CD14-positive monocyte (primary cell): Measurements from ENCODE around the gene TPST1. TPM values are rescaled to one million over a fixed set of nuclear protein-coding genes. Genes with fewer than 3 reads are reported as not detected.

Experiments
- DNase-seq, 3 donors: peaks; one replicate each; pipeline ENCODE4 v3.0.0-alpha.2; 2011 to 2022
- H2AFZ ChIP-seq: 2 replicates; pipeline ENCODE4 v1.6.0; 2012; ENCODE audit warnings: mild to moderate bottlenecking, low read depth, low read length, inconsistent platforms; ENCODE audit not compliant: insufficient read depth, poor library complexity, severe bottlenecking
- H3K27ac ChIP-seq, 2 donors: 1 replicate in 1 of 2; 2 replicates in 1 of 2; pipeline ENCODE4 v1.5.1; 2012 to 2013; ENCODE audit warnings: low read length in 2 of 2, control low read depth in 1 of 2, inconsistent platforms in 1 of 2, low read depth in 1 of 2, mild to moderate bottlenecking in 1 of 2
- H3K27me3 ChIP-seq, 2 donors: one replicate each; pipeline versions ENCODE4 v1.6.0 to v1.6.1; 2011 to 2013; ENCODE audit warnings: low read length in 2 of 2; ENCODE audit not compliant: control insufficient read depth in 2 of 2, insufficient read depth in 2 of 2
- H3K36me3 ChIP-seq, 2 donors: replicated peaks in 1 of 2; 1 replicate in 1 of 2; 2 replicates in 1 of 2; pipeline versions ENCODE4 v1.5.1 to v1.6.1; 2012 to 2013; ENCODE audit warnings: low read length in 2 of 2, control low read depth in 1 of 2, inconsistent platforms in 1 of 2, mild to moderate bottlenecking in 1 of 2; ENCODE audit not compliant: insufficient read depth in 2 of 2, control insufficient read depth in 1 of 2
- H3K4me1 ChIP-seq, 2 donors: 1 replicate in 1 of 2; 2 replicates in 1 of 2; pipeline versions ENCODE4 v1.5.1 to v1.6.1; 2012 to 2013; ENCODE audit warnings: low read length in 2 of 2, control low read depth in 1 of 2, inconsistent platforms in 1 of 2, mild to moderate bottlenecking in 1 of 2, moderate library complexity in 1 of 2; ENCODE audit not compliant: insufficient read depth in 2 of 2, control insufficient read depth in 1 of 2
- H3K4me2 ChIP-seq: replicated peaks from 2 replicates; pipeline ENCODE3; 2012; ENCODE audit warnings: low read length, moderate library complexity, mild to moderate bottlenecking; ENCODE audit not compliant: poor library complexity, severe bottlenecking; ENCODE audit errors: extremely low read depth
- H3K4me3 ChIP-seq, 3 experiments: fragments of 200-600 bp in 1 of 3; sonication (generic) in 1 of 3; replicated peaks in 1 of 3; 1 replicate in 2 of 3; 2 replicates in 1 of 3; pipeline ENCODE4 v1.5.1; 2011 to 2013; ENCODE audit warnings: low read length in 3 of 3, mild to moderate bottlenecking in 3 of 3, control low read depth in 2 of 3, low read depth in 2 of 3, inconsistent platforms in 1 of 3, moderate library complexity in 1 of 3
- H3K79me2 ChIP-seq: 2 replicates; pipeline ENCODE4 v1.6.0; 2012; ENCODE audit warnings: mild to moderate bottlenecking, control low read depth, inconsistent platforms, low read length, moderate library complexity; ENCODE audit not compliant: insufficient read depth
- H3K9ac ChIP-seq: 2 replicates; pipeline ENCODE4 v1.6.0; 2017; ENCODE audit warnings: low read length, mild to moderate bottlenecking; ENCODE audit not compliant: insufficient read depth, poor library complexity, severe bottlenecking
- H3K9me3 ChIP-seq, 2 donors: replicated peaks in 1 of 2; 1 replicate in 1 of 2; 2 replicates in 1 of 2; pipeline versions ENCODE4 v1.5.1 to v1.6.1; 2012 to 2013; ENCODE audit warnings: low read length in 2 of 2, control low read depth in 1 of 2; ENCODE audit not compliant: control insufficient read depth in 1 of 2, insufficient read depth in 1 of 2
- H4K20me1 ChIP-seq: 2 replicates; pipeline ENCODE4 v1.6.0; 2012; ENCODE audit warnings: mild to moderate bottlenecking, low read length, control low read depth, moderate library complexity; ENCODE audit not compliant: insufficient read depth
- H3K27ac Mint-ChIP-seq, 7 donors: one replicate each; pipeline ENCODE4 v1.8.0; 2020; ENCODE audit warnings: mild to moderate bottlenecking in 7 of 7, mixed read lengths in 7 of 7, moderate library complexity in 6 of 7, inconsistent platforms in 2 of 7
- H3K27me3 Mint-ChIP-seq, 3 donors: one replicate each; pipeline ENCODE4 v1.8.0; 2021 to 2022; ENCODE audit warnings: low read depth in 3 of 3, mild to moderate bottlenecking in 3 of 3, mixed read lengths in 3 of 3, moderate library complexity in 3 of 3, inconsistent platforms in 1 of 3
- H3K36me3 Mint-ChIP-seq, 2 donors: one replicate each; pipeline ENCODE4 v1.8.0; 2020; ENCODE audit warnings: mixed read lengths in 2 of 2, inconsistent platforms in 1 of 2, mild to moderate bottlenecking in 1 of 2
- H3K4me1 Mint-ChIP-seq: one replicate; pipeline ENCODE4 v1.8.0; 2020; ENCODE audit warnings: mild to moderate bottlenecking, mixed read lengths
- H3K4me3 Mint-ChIP-seq, 2 donors: one replicate each; pipeline ENCODE4 v1.8.0; 2020; ENCODE audit warnings: mild to moderate bottlenecking in 2 of 2, mixed read lengths in 2 of 2, moderate library complexity in 1 of 2
- H3K9me3 Mint-ChIP-seq, 7 donors: one replicate each; pipeline ENCODE4 v1.8.0; 2020 to 2022; ENCODE audit warnings: mixed read lengths in 7 of 7, mild to moderate bottlenecking in 6 of 7, moderate library complexity in 6 of 7, inconsistent platforms in 2 of 7
- CTCF ChIP-seq: fragments of 200-600 bp; IDR thresholded peaks from one replicate; pipeline ENCODE4 v1.8.0; 2022; ENCODE audit warnings: antibody characterized with exemption, mild to moderate bottlenecking
- WGBS: methylation state at CpG from one replicate; pipeline ENCODE4 v1.1.5; 2013; ENCODE audit warnings: missing lambda C conversion rate; ENCODE audit not compliant: insufficient coverage; 5-methylcytosine and 5-hydroxymethylcytosine counted together
- intact Hi-C, 2 donors: fragments of 100-400 bp; cut with micrococcal nuclease; formaldehyde crosslinking; loops; one replicate each; pipeline versions ENCODE4 v1.15.0 to v1.15.1; 2023
- polyA plus RNA-seq, 3 donors: library from polyadenylated mRNA; depleted of rRNA in 1 of 3; unstranded in 2 of 3; stranded (reverse) in 1 of 3; fragments of 300-500 nt in 2 of 3; fragments of >200 nt in 1 of 3; fragmentation: Illumina TruSeq in 2 of 3; gene quantifications; 1 replicate in 2 of 3; 2 replicates in 1 of 3; pipeline ENCODE4 v1.2.3, GENCODE V29; 2012 to 2021

TPST1 gene
- polyA plus RNA-seq, 3 donors, result 0.54 to 4.8 (median 4.2) TPM

GRCh38 chr7:66352071-66352470 lies 146.9 kb downstream of the TPST1 start:
- H4K20me1 ChIP-seq, result no peaks in the 10 kb centered on the region
- no CpG with 5 or more reads among the region's 4 CpGs for WGBS
- H2AFZ ChIP-seq, result peak overlapping the region; percentile 52
- no peak overlapping the region for H3K9ac ChIP-seq
- H3K4me3 Mint-ChIP-seq, result no peak overlapping the region
- peaks cover 22% of the 10 kb centered on the region for H3K4me1 Mint-ChIP-seq
- no peak overlapping the region for H3K27ac ChIP-seq
- no peaks in the 10 kb centered on the region for H3K27me3 ChIP-seq
- no peak for DNase-seq
- intact Hi-C loops, result no loop called here
- no peak overlapping the region for H3K4me2 ChIP-seq
- H3K79me2 ChIP-seq, result no peaks in the 10 kb centered on the region
- H3K27me3 Mint-ChIP-seq, result peaks cover 0 to 5% (median 2%) of the 10 kb centered on the region in 3 donors
- H3K9me3 Mint-ChIP-seq, result peaks cover 0 to 2% (median 0%) of the 10 kb centered on the region in 7 donors
- H3K36me3 ChIP-seq, result no peaks in the 10 kb centered on the region
- TF ChIP-seq CTCF, result no peak
- H3K4me1 ChIP-seq, result peaks cover 15 to 20% of the 10 kb centered on the region in 2 donors
- no peaks in the 10 kb centered on the region for H3K36me3 Mint-ChIP-seq
- no peaks in the 10 kb centered on the region for H3K9me3 ChIP-seq
- no peak overlapping the region for H3K4me3 ChIP-seq
- no peak overlapping the region for H3K27ac Mint-ChIP-seq

DNA sequence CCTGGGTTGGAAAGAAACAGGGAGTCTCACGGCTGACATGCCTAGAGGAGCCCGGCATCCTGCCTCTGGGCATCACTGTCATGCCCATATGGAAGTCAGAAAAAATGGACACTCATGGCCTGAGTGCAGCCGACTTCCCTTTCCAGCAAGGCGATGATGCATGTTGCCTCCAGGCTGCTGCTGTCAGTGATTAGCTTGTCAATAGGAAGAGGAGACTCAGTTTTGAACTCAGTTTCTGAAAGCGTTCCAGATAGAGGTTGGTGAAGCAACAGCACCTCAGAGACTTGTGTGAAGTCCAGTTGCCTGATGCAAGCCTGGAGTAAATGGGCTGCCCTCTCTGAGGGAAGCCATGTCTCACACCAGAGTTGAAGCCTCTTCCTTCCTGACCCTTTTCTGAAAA lies 148.4 kb downstream of the TPST1 start:
- H3K4me3 Mint-ChIP-seq, result no peak overlapping the region
- peaks cover 17% of the 10 kb centered on the region for H3K4me1 Mint-ChIP-seq
- Histone ChIP-seq H3K27me3 (no peaks in the 10 kb centered on the region), H3K79me2 (no peaks in the 10 kb centered on the region), H3K4me1 (peaks cover 13 to 14% of the 10 kb centered on the region in 2 donors), H3K9me3 (no peaks in the 10 kb centered on the region), H4K20me1 (no peaks in the 10 kb centered on the region), H3K27ac (no peak overlapping the region), H3K4me3 (no peak overlapping the region), H3K36me3 (no peaks in the 10 kb centered on the region), H3K4me2 (no peak overlapping the region), H3K9ac (no peak overlapping the region), H2AFZ (no peak overlapping the region)
- H3K36me3 Mint-ChIP-seq, result no peaks in the 10 kb centered on the region
- intact Hi-C loops, result no loop called here
- peaks cover 0 to 2% (median 0%) of the 10 kb centered on the region in 7 donors for H3K9me3 Mint-ChIP-seq
- no peak for DNase-seq
- no peak overlapping the region for H3K27ac Mint-ChIP-seq
- 86% methylated on average over 5 of the region's 5 CpGs for WGBS
- peaks cover 0 to 5% (median 2%) of the 10 kb centered on the region in 3 donors for H3K27me3 Mint-ChIP-seq
- no peak for TF ChIP-seq CTCF
